ENCODE data around the gene SH3RF3. TPM values are rescaled to one million over a fixed set of nuclear protein-coding genes. Genes with fewer than 3 reads are reported as not detected.

SH3RF3 gene
- total RNA-seq, 1 experiment from 2014 or later = not detected

DNA sequence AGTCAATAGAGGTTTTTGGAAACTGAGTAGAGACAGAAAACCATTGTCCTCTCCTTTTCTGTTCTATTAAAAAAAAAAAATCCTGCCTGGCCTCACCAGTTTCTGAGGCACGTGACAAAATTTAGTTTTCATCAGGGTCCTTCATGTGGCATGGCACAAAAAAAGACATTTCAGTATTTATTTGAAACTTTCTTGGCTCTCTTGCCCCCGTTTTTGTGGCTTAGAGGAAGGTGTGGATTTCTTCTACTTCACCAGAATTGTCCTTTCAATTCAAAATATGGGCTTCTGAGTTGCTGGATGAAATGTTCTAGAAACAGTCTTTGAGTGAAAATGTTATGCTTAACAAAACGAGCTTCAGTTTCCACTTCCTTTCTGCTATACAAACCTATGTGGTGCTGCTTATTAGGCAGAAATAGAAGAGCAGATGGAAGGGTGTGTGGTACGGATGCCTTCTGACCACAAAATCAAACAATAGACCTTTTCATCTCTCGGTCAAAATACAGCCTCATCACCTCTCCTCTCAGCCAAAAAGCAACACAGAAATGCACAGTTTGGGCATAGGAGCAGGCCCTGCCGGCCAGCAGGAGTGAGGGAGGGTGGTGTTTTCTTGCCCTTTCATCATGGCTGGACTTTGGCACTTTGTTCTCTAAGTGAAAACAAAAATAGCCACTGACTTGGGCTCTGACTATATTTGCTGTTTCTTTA is 89.2 kb downstream of the SH3RF3 start:
- ATAC-seq = no peak
- intact Hi-C loops (cut with micrococcal nuclease) = no loop called here
- BruUV-seq (replicated peaks) = no TSS peak
- Histone ChIP-seq H3K4me1 (ENCODE audit: control insufficient read depth in 1 of 2, insufficient read depth in 2 of 2, low read length in 2 of 2) (peaks cover 8 to 10% of the 10 kb centered on the region in 2 experiments; a peak in 3 of 4 replicates), H3K36me3 (ENCODE audit: control insufficient read depth in 1 of 2, insufficient read depth in 2 of 2, low read length in 2 of 2) (no peaks in the 10 kb centered on the region), H3K79me2 (ENCODE audit: insufficient read depth, low read length) (no peaks in the 10 kb centered on the region), H3K4me2 (ENCODE audit: low read length) (no peak overlapping the region), H3K27ac (ENCODE audit: low read depth, low read length) (no peak overlapping the region), H3K9me3 (ENCODE audit: control insufficient read depth in 1 of 2, insufficient read depth in 1 of 2, low read depth in 1 of 2, low read length in 2 of 2) (no peaks in the 10 kb centered on the region), H2AFZ (ENCODE audit: low read depth, low read length, poor library complexity, severe bottlenecking) (peak overlapping the region; percentile 25), H3K9ac (ENCODE audit: low read length) (no peak overlapping the region), H3K9me2 (ENCODE audit: insufficient read depth) (no peaks in the 10 kb centered on the region), H4K20me1 (ENCODE audit: insufficient read depth) (no peaks in the 10 kb centered on the region), H3K4me3 (replicated peaks in 1 of 2; ENCODE audit: low read depth in 1 of 2, low read length in 2 of 2) (no peak overlapping the region), H3K27me3 (ENCODE audit: insufficient read depth, low read length) (peaks cover 12% of the 10 kb centered on the region; the same call in 1 of the 2 replicates)
- ChIA-PET POLR2A (no interaction called here), CTCF (no interaction called here), RAD21 (ENCODE audit: low non-redundant PET in 1 of 2, low total read pairs in 2 of 2, uncharacterized antibody in 2 of 2, unreplicated experiment in 2 of 2) (no interaction called here)
- TF ChIP-seq ZFX (IDR thresholded peaks at IDR 0.05) (no peak), ELF1 (IDR thresholded peaks at IDR 0.05; ENCODE audit: borderline replicate concordance, low read depth) (no peak), SIN3A (IDR thresholded peaks at IDR 0.05; ENCODE audit: low read depth) (no peak), SP1 (IDR thresholded peaks at IDR 0.05; ENCODE audit: low read depth) (no peak), CEBPB (IDR thresholded peaks at IDR 0.05; ENCODE audit: low read depth) (no peak), POLR2A (IDR thresholded peaks at IDR 0.05; ENCODE audit: borderline replicate concordance, extremely low read depth, insufficient read depth, insufficient read length) (no peak), SRF (IDR thresholded peaks at IDR 0.05; ENCODE audit: low read depth) (no peak), POLR2AphosphoS5 (IDR thresholded peaks at IDR 0.05; ENCODE audit: low read depth, low read length) (no peak), FOSL1 (IDR thresholded peaks at IDR 0.05; ENCODE audit: low read depth) (no peak), EZH2 (IDR thresholded peaks at IDR 0.05) (no peak), EGR1 (IDR thresholded peaks at IDR 0.05; ENCODE audit: low read depth) (no peak), EZH2phosphoT487 (IDR thresholded peaks at IDR 0.05; ENCODE audit: borderline replicate concordance) (no peak), YY1 (IDR thresholded peaks at IDR 0.05; ENCODE audit: extremely low read depth, insufficient replicate concordance, low read depth, low read length) (no peak), RAD21 (IDR thresholded peaks at IDR 0.05; ENCODE audit: low read depth) (no peak), TCF7L2 (IDR thresholded peaks at IDR 0.05; ENCODE audit: borderline replicate concordance, extremely low read depth, insufficient read depth, insufficient read length) (no peak), ZNF274 (IDR thresholded peaks at IDR 0.05; ENCODE audit: low read depth, low read length) (no peak)
- TF ChIP-seq, protein P1, sequence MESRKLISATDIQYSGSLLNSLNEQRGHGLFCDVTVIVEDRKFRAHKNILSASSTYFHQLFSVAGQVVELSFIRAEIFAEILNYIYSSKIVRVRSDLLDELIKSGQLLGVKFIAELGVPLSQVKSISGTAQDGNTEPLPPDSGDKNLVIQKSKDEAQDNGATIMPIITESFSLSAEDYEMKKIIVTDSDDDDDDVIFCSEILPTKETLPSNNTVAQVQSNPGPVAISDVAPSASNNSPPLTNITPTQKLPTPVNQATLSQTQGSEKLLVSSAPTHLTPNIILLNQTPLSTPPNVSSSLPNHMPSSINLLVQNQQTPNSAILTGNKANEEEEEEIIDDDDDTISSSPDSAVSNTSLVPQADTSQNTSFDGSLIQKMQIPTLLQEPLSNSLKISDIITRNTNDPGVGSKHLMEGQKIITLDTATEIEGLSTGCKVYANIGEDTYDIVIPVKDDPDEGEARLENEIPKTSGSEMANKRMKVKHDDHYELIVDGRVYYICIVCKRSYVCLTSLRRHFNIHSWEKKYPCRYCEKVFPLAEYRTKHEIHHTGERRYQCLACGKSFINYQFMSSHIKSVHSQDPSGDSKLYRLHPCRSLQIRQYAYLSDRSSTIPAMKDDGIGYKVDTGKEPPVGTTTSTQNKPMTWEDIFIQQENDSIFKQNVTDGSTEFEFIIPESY (IDR thresholded peaks at IDR 0.05; ENCODE audit: extremely low read depth, insufficient replicate concordance, low read length) = no peak
- TF ChIP-seq, protein P2, sequence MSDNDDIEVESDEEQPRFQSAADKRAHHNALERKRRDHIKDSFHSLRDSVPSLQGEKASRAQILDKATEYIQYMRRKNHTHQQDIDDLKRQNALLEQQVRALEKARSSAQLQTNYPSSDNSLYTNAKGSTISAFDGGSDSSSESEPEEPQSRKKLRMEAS (IDR thresholded peaks at IDR 0.05) = no peak
- TF ChIP-seq, protein P3, sequence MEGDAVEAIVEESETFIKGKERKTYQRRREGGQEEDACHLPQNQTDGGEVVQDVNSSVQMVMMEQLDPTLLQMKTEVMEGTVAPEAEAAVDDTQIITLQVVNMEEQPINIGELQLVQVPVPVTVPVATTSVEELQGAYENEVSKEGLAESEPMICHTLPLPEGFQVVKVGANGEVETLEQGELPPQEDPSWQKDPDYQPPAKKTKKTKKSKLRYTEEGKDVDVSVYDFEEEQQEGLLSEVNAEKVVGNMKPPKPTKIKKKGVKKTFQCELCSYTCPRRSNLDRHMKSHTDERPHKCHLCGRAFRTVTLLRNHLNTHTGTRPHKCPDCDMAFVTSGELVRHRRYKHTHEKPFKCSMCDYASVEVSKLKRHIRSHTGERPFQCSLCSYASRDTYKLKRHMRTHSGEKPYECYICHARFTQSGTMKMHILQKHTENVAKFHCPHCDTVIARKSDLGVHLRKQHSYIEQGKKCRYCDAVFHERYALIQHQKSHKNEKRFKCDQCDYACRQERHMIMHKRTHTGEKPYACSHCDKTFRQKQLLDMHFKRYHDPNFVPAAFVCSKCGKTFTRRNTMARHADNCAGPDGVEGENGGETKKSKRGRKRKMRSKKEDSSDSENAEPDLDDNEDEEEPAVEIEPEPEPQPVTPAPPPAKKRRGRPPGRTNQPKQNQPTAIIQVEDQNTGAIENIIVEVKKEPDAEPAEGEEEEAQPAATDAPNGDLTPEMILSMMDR (IDR thresholded peaks at IDR 0.05 in 2 of 3, conservative IDR thresholded peaks at IDR 0.05 in 1 of 3; ENCODE audit: borderline replicate concordance in 1 of 3, insufficient read depth in 1 of 3, low read depth in 2 of 3, low read length in 2 of 3) = no peak
- TF ChIP-seq, protein P4, sequence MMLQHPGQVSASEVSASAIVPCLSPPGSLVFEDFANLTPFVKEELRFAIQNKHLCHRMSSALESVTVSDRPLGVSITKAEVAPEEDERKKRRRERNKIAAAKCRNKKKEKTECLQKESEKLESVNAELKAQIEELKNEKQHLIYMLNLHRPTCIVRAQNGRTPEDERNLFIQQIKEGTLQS (IDR thresholded peaks at IDR 0.05) = no peak
- no peak for DNase-seq (ENCODE audit: low read depth, low spot score)

All from HCT116 (cell line).